Activated naive CD8-positive, alpha-beta T cell (primary cell): ENCODE measurements around the gene ITPRID2.
A peak's percentile ranks its signal among the peaks of the same experiment; 100 is the strongest.
"Not testable (repeated sequence)": the region's sequence is repeated elsewhere in the genome, so short reads cannot be mapped to it uniquely, and the experiment has no call there.

Experiments
- H3K27ac Mint-ChIP-seq: one replicate; pipeline ENCODE4 v1.8.0; 2021; ENCODE audit warnings: mixed read lengths
- H3K27me3 Mint-ChIP-seq: one replicate; pipeline ENCODE4 v1.8.0; 2021; ENCODE audit warnings: mixed read lengths
- H3K36me3 Mint-ChIP-seq: one replicate; pipeline ENCODE4 v1.8.0; 2021; ENCODE audit warnings: mixed read lengths
- H3K4me1 Mint-ChIP-seq: one replicate; pipeline ENCODE4 v1.8.0; 2021; ENCODE audit warnings: low read depth, mixed read lengths
- H3K4me3 Mint-ChIP-seq: one replicate; pipeline ENCODE4 v1.8.0; 2021; ENCODE audit warnings: mild to moderate bottlenecking, mixed read lengths
- H3K9me3 Mint-ChIP-seq: one replicate; pipeline ENCODE4 v1.8.0; 2021; ENCODE audit warnings: low read depth, mixed read lengths

Gene ITPRID2

GRCh38 chr2:181955010-181955409 is 63.5 kb downstream of the ITPRID2 start:
- Mint-ChIP-seq H3K4me3 (no peak overlapping the region), H3K9me3 (no peaks in the 10 kb centered on the region), H3K27me3 (peaks cover 10% of the 10 kb centered on the region), H3K4me1 (peaks cover 10% of the 10 kb centered on the region), H3K27ac (no peak overlapping the region), H3K36me3 (no peaks in the 10 kb centered on the region)

GRCh38 chr2:181955866-181956265 is 64.3 kb downstream of the ITPRID2 start:
- not testable (repeated sequence) for H3K9me3 Mint-ChIP-seq, H3K4me1 Mint-ChIP-seq, H3K27ac Mint-ChIP-seq, H3K36me3 Mint-ChIP-seq, H3K4me3 Mint-ChIP-seq
- H3K27me3 Mint-ChIP-seq = peaks cover 15% of the 10 kb centered on the region

- Mint-ChIP-seq H3K4me1 (peaks cover 10% of the 10 kb centered on the region), H3K36me3 (no peaks in the 10 kb centered on the region), H3K27ac (no peak overlapping the region), H3K9me3 (no peaks in the 10 kb centered on the region), H3K4me3 (no peak overlapping the region), H3K27me3 (peaks cover 16% of the 10 kb centered on the region)
Measured at GRCh38 chr2:181957668-181958067, 66.1 kb downstream of the ITPRID2 start.

DNA sequence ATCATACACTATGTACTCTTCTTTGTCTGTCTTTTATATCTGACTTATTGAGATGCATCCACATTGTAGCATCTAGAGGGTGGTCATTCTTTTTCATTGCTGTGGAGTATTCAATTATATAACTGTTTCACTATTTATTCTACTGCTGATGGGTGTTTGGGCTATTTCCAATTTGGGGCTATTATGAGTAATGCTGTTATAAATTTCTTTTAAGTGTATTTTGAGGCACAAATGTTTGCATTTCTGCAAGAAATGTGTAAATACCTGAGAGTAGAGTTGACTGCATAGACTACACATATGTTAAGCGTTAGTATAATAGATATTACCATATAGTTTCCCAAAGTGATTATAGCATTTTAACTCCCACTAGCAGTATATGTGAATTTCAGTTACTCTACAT is 67.2 kb downstream of the ITPRID2 start:
- no peaks in the 10 kb centered on the region for H3K36me3 Mint-ChIP-seq
- no peak overlapping the region for H3K4me3 Mint-ChIP-seq
- no peak overlapping the region for H3K27ac Mint-ChIP-seq
- H3K27me3 Mint-ChIP-seq = peaks cover 12% of the 10 kb centered on the region
- peaks cover 7% of the 10 kb centered on the region for H3K4me1 Mint-ChIP-seq
- no peaks in the 10 kb centered on the region for H3K9me3 Mint-ChIP-seq

DNA sequence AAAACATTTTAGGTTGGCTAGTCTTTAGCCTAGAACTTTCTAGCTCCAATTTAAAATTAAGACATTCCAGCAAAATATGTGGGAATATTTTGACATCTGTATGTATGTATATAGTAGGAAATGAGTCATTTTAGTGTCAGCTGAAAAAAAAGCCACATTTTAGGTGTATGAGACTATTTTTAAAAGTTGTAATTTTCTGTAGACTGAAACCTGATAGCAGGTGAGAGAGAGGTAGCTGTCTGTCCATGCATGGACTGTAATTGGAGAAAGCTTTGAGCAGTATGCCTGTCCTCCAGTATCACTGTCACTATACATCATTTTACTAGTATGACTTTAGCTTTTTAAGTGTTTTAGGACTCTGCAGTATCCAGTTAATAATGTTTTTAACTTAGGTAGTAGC is 68.0 kb downstream of the ITPRID2 start:
- no peak overlapping the region for H3K4me3 Mint-ChIP-seq
- peaks cover 4% of the 10 kb centered on the region for H3K9me3 Mint-ChIP-seq
- peaks cover 12% of the 10 kb centered on the region for H3K27me3 Mint-ChIP-seq
- no peaks in the 10 kb centered on the region for H3K36me3 Mint-ChIP-seq
- H3K27ac Mint-ChIP-seq = no peak overlapping the region
- H3K4me1 Mint-ChIP-seq = peaks cover 2% of the 10 kb centered on the region

- not testable (repeated sequence) for H3K36me3 Mint-ChIP-seq, H3K4me3 Mint-ChIP-seq, H3K4me1 Mint-ChIP-seq, H3K27ac Mint-ChIP-seq
- Mint-ChIP-seq H3K9me3 (peaks cover 15% of the 10 kb centered on the region), H3K27me3 (peaks cover 12% of the 10 kb centered on the region)
Measured at GRCh38 chr2:181961167-181961566, 69.6 kb downstream of the ITPRID2 start.

DNA sequence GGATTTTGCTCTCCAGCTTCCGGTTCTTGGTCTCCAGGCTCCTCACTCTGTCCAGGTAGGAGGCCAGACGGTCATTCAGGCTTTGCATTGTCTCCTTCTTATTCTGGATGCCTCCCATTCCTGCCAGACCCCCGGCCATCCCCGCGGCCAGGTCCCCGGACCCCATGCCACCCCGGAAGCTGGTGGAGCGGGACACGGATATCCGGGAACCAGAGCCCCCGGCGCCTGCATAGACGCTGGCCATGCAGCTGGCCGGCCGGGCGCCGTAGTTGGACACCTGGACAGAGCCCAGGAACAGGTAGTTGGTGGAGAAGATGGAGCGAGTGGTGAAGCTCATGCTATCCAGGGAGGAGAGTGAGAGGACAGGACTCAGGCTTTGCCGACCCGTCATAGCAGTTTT is 70.6 kb downstream of the ITPRID2 start:
- Mint-ChIP-seq H3K9me3 (peaks cover 15% of the 10 kb centered on the region), H3K27me3 (peaks cover 12% of the 10 kb centered on the region), H3K4me3 (no peak overlapping the region), H3K4me1 (no peaks in the 10 kb centered on the region), H3K27ac (no peak overlapping the region), H3K36me3 (no peaks in the 10 kb centered on the region)

DNA sequence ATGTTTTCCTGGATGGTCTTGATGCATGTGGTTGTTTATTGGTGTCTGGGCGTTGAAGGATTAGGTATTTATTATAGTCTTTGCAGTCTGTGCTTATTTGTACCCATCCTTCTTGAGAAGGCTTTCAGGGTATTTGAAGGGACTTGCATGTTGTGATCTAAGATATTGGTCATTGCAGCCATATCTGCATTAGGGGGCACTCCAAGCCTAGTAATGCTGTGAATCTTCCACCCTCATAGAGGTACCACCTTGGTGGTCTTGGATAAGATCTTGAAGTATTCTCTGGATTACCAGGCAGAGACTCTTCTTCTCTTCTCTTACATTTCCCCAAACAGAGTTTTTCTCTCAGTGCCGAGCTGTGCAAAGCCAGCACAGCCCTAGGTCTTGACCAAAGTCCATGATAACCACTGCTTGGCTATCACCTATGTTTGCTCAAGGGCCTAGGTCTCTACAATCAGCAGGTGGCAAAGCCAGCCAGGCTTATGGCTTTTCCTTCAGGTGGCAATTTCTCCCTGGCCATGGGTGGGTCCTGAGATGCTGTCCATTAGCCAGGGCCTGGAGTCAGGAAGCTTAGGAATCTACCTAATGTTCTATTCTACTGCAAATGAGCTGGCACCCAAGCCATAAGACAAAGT is 78.7 kb downstream of the ITPRID2 start:
- peaks cover 14% of the 10 kb centered on the region for H3K9me3 Mint-ChIP-seq
- H3K4me1 Mint-ChIP-seq = no peaks in the 10 kb centered on the region
- H3K4me3 Mint-ChIP-seq = no peak overlapping the region
- peaks cover 2% of the 10 kb centered on the region for H3K36me3 Mint-ChIP-seq
- peaks cover 7% of the 10 kb centered on the region for H3K27me3 Mint-ChIP-seq
- no peak overlapping the region for H3K27ac Mint-ChIP-seq

- no peak overlapping the region for H3K27ac Mint-ChIP-seq
- H3K9me3 Mint-ChIP-seq = peaks cover 6% of the 10 kb centered on the region
- H3K36me3 Mint-ChIP-seq = peaks cover 2% of the 10 kb centered on the region
- H3K27me3 Mint-ChIP-seq = peaks cover 7% of the 10 kb centered on the region
- H3K4me1 Mint-ChIP-seq = no peaks in the 10 kb centered on the region
- no peak overlapping the region for H3K4me3 Mint-ChIP-seq
Measured at GRCh38 chr2:181971032-181971431, 79.5 kb downstream of the ITPRID2 start.

- H3K27ac Mint-ChIP-seq = no peak overlapping the region
- H3K36me3 Mint-ChIP-seq = peaks cover 2% of the 10 kb centered on the region
- peaks cover 8% of the 10 kb centered on the region for H3K27me3 Mint-ChIP-seq
- peaks cover 5% of the 10 kb centered on the region for H3K9me3 Mint-ChIP-seq
- no peaks in the 10 kb centered on the region for H3K4me1 Mint-ChIP-seq
- H3K4me3 Mint-ChIP-seq = no peak overlapping the region
Measured at GRCh38 chr2:181972431-181973170, 81.1 kb downstream of the ITPRID2 start.

GRCh38 chr2:181973171-181973783 is 81.7 kb downstream of the ITPRID2 start:
- no peaks in the 10 kb centered on the region for H3K4me1 Mint-ChIP-seq
- H3K36me3 Mint-ChIP-seq = peaks cover 2% of the 10 kb centered on the region
- no peak overlapping the region for H3K27ac Mint-ChIP-seq
- peaks cover 5% of the 10 kb centered on the region for H3K9me3 Mint-ChIP-seq
- no peak overlapping the region for H3K4me3 Mint-ChIP-seq
- H3K27me3 Mint-ChIP-seq = peaks cover 8% of the 10 kb centered on the region

DNA sequence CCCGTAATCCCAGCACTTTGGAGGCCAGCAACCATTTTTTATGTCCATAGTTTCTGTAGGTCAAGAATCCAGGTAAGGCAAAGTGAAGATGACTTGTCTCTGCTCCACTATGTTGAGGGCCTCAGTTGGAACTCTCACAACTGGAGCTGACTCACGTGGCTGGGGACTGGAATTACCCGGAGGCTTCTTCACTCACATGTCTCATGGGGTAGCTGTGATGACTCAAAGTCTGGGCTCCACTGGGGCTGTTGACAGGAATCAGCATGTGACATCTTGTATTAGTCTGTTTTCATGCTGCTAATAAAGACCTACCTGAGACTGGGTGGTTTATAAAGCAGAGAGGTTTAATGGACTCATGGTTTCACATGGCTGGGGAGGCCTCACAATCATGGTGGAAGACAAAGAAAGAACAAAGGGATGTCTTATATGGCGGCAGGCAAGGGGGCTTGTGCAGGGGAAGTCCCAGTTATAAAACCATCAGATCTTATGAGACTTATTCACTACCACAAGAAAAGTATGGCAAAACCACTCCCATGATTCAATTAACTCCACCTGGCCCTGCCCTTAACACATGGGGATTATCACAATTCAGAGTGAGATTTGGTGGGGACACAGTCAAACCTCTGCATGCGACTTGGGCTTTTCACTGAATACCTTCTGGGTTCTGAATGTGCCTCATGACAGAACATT is 86.3 kb downstream of the ITPRID2 start:
- Mint-ChIP-seq H3K27me3 (peaks cover 2% of the 10 kb centered on the region), H3K27ac (peak overlapping the region; percentile 41), H3K4me1 (no peaks in the 10 kb centered on the region), H3K36me3 (no peaks in the 10 kb centered on the region), H3K9me3 (no peaks in the 10 kb centered on the region), H3K4me3 (no peak overlapping the region)

GRCh38 chr2:181978351-181979150 is 87.0 kb downstream of the ITPRID2 start:
- Mint-ChIP-seq H3K9me3 (no peaks in the 10 kb centered on the region), H3K27me3 (peaks cover 2% of the 10 kb centered on the region), H3K27ac (peak overlapping the region; percentile 41), H3K36me3 (no peaks in the 10 kb centered on the region), H3K4me3 (no peak overlapping the region), H3K4me1 (no peaks in the 10 kb centered on the region)
